ENCODE measurements around the gene TENM3.

The TENM3 gene

GRCh38 chr4:182593402-182593801 lies 350.2 kb downstream of the TENM3 start:
- ChIA-PET POLR2A (no interaction called here), CTCF (interaction anchor here (1.1 kb wide), 1 partner anchor 9 kb away, joined by 3 read pairs; no protein-coding TSS in a partner anchor)
- no peak for DNase-seq (ENCODE audit: extremely low spot score)
- TF ChIP-seq CTCF (IDR thresholded peaks at IDR 0.05; ENCODE audit: control extremely low read depth, extremely low read depth, low read depth, missing control alignments) = no peak

GRCh38 chr4:182593864-182594263 lies 350.7 kb downstream of the TENM3 start:
- POLR2A ChIA-PET = no interaction called here
- no peak for TF ChIP-seq CTCF (IDR thresholded peaks at IDR 0.05; ENCODE audit: control extremely low read depth, extremely low read depth, low read depth, missing control alignments)
- DNase-seq (ENCODE audit: extremely low spot score) = no peak
- CTCF ChIA-PET = interaction anchor here (1.4 kb wide), 1 partner anchor 11 kb away, joined by 4 read pairs; no protein-coding TSS in a partner anchor

GRCh38 chr4:182600093-182600492 lies 356.9 kb downstream of the TENM3 start:
- no peak for DNase-seq (ENCODE audit: extremely low spot score)
- ChIA-PET CTCF (no interaction called here), POLR2A (no interaction called here)
- TF ChIP-seq CTCF (IDR thresholded peaks at IDR 0.05; ENCODE audit: control extremely low read depth, extremely low read depth, low read depth, missing control alignments) = no peak

- POLR2A ChIA-PET = no interaction called here
- no peak for TF ChIP-seq CTCF (IDR thresholded peaks at IDR 0.05; ENCODE audit: control extremely low read depth, extremely low read depth, low read depth, missing control alignments)
- CTCF ChIA-PET = no interaction called here
- no peak for DNase-seq (ENCODE audit: extremely low spot score)
These were observed 357.7 kb downstream of the TENM3 start for GRCh38 chr4:182600856-182601255.

- CTCF ChIA-PET = interaction anchor here (1.2 to 3.3 kb wide), 2 partner anchors 8 to 11 kb away, joined by 3 to 14 read pairs; no protein-coding TSS in a partner anchor
- TF ChIP-seq CTCF (IDR thresholded peaks at IDR 0.05; ENCODE audit: control extremely low read depth, extremely low read depth, low read depth, missing control alignments) = no peak
- DNase-seq (ENCODE audit: extremely low spot score) = no peak
- POLR2A ChIA-PET = no interaction called here
These were observed 361.0 kb downstream of the TENM3 start for GRCh38 chr4:182604161-182604622.

GRCh38 chr4:182604953-182605352 lies 361.8 kb downstream of the TENM3 start:
- ChIA-PET POLR2A (no interaction called here), CTCF (interaction anchor here (1.2 to 3.3 kb wide), 3 partner anchors 9 to 29 kb away, joined by 3 to 14 read pairs (median 4); no protein-coding TSS in a partner anchor)
- no peak for DNase-seq (ENCODE audit: extremely low spot score)
- no peak for TF ChIP-seq CTCF (IDR thresholded peaks at IDR 0.05; ENCODE audit: control extremely low read depth, extremely low read depth, low read depth, missing control alignments)

- no peak for TF ChIP-seq CTCF (IDR thresholded peaks at IDR 0.05; ENCODE audit: control extremely low read depth, extremely low read depth, low read depth, missing control alignments)
- no peak for DNase-seq (ENCODE audit: extremely low spot score)
- POLR2A ChIA-PET = no interaction called here
- CTCF ChIA-PET = no interaction called here
These were observed 365.3 kb downstream of the TENM3 start for GRCh38 chr4:182608525-182608924.

Data from GM10248 (cell line).